CD4-positive, alpha-beta T cell (primary cell): Measurements from ENCODE around the gene GSK3A. TPM values are rescaled to one million over a fixed set of nuclear protein-coding genes. Genes with fewer than 3 reads are reported as not detected.

Source experiments
- ATAC-seq: fragments of 200-7000 bp; cut with Tn5 transposase; one replicate; pipeline ENCODE4 v1.10.0; 2022; ENCODE audit warnings: mild to moderate bottlenecking; ENCODE audit not compliant: poor library complexity
- CTCF ChIA-PET: fragments of 350-600 bp; sonication (Branson Sonifier 250); formaldehyde crosslinking; loops from one replicate; lab custom pipeline; 2021; ENCODE audit warnings: antibody characterized with exemption, inconsistent platforms; lab: Charles Lee
- POLR2A ChIA-PET: fragments of 350-600 bp; sonication (Branson Sonifier 250); formaldehyde crosslinking; loops from one replicate; lab custom pipeline; 2021; ENCODE audit warnings: antibody characterized with exemption, inconsistent platforms; lab: Charles Lee
- DNase-seq, 14 experiments: peaks; one replicate each; pipeline ENCODE4 v3.0.0-alpha.2; 2013 to 2020; ENCODE audit warnings: mixed read lengths in 2 of 14
- H3K27ac ChIP-seq, 2 donors: one replicate each; pipeline versions ENCODE4 v1.5.1 to v1.7.0; 2013; ENCODE audit warnings: low read length in 2 of 2, low read depth in 1 of 2, mild to moderate bottlenecking in 1 of 2
- H3K27me3 ChIP-seq, 2 experiments: 1 replicate in 1 of 2; 2 replicates in 1 of 2; pipeline versions ENCODE4 v1.6.1 to v1.7.0; 2013; ENCODE audit warnings: low read length in 2 of 2, control low read depth in 1 of 2, mild to moderate bottlenecking in 1 of 2, moderate library complexity in 1 of 2; ENCODE audit not compliant: insufficient read depth in 2 of 2, control insufficient read depth in 1 of 2
- H3K36me3 ChIP-seq: one replicate; pipeline ENCODE4 v1.6.1; 2013; ENCODE audit warnings: low read length, control low read depth; ENCODE audit not compliant: insufficient read depth
- H3K4me1 ChIP-seq: one replicate; pipeline ENCODE4 v1.6.1; 2013; ENCODE audit warnings: low read length, control low read depth; ENCODE audit not compliant: insufficient read depth
- H3K4me3 ChIP-seq: one replicate; pipeline ENCODE4 v1.5.1; 2013; ENCODE audit warnings: mild to moderate bottlenecking, low read length, moderate library complexity
- H3K9me3 ChIP-seq, 2 experiments: 1 replicate in 1 of 2; 2 replicates in 1 of 2; pipeline versions ENCODE4 v1.6.1 to v1.7.0; 2013; ENCODE audit warnings: low read length in 2 of 2, mild to moderate bottlenecking in 2 of 2, control low read depth in 1 of 2, moderate library complexity in 1 of 2; ENCODE audit not compliant: control insufficient read depth in 1 of 2, insufficient read depth in 1 of 2
- H3K27ac Mint-ChIP-seq: one replicate; pipeline ENCODE4 v1.8.0; 2020; ENCODE audit warnings: mixed read lengths
- H3K27me3 Mint-ChIP-seq: one replicate; pipeline ENCODE4 v1.8.0; 2021; ENCODE audit warnings: mixed read lengths
- H3K36me3 Mint-ChIP-seq: one replicate; pipeline ENCODE4 v1.8.0; 2021; ENCODE audit warnings: low read depth, mixed read lengths
- H3K4me1 Mint-ChIP-seq: one replicate; pipeline ENCODE4 v1.8.0; 2021; ENCODE audit warnings: low read depth, mixed read lengths
- H3K4me3 Mint-ChIP-seq: one replicate; pipeline ENCODE4 v1.8.0; 2020; ENCODE audit warnings: mild to moderate bottlenecking, mixed read lengths
- H3K9me3 Mint-ChIP-seq: one replicate; pipeline ENCODE4 v1.8.0; 2020; ENCODE audit warnings: mixed read lengths
- CTCF ChIP-seq: fragments of 200-600 bp; IDR thresholded peaks from one replicate; pipeline ENCODE4 v1.8.0; 2022; ENCODE audit warnings: antibody characterized with exemption, mild to moderate bottlenecking
- intact Hi-C, 2 experiments: fragments of 100-400 bp; cut with DNase I in 1 of 2; cut with micrococcal nuclease in 1 of 2; formaldehyde crosslinking; loops; one replicate each; pipeline versions ENCODE4 v1.15.1 to v1.9.0; 2023 to 2025; cut with DNase I, micrococcal nuclease
- total RNA-seq, 174 experiments: library from RNA in 2 of 174; stranded (reverse) in 2 of 174; gene quantifications; one replicate each; pipeline ENCODE4 v1.2.3 and lab custom pipeline; 2021 to 2026

The GSK3A gene
- total RNA-seq, 2 experiments from 2014 or later = 13.6 to 13.9 TPM

- H3K36me3 ChIP-seq = peaks cover 83% of the 10 kb centered on the region
- no peaks in the 10 kb centered on the region for H3K27me3 ChIP-seq
- no peaks in the 10 kb centered on the region for H3K27me3 Mint-ChIP-seq
- H3K4me3 ChIP-seq = no peak overlapping the region
- ChIA-PET CTCF (interaction anchor here (0.6 kb wide), 1 partner anchor 47 kb away, joined by 3 read pairs; no protein-coding TSS in a partner anchor), POLR2A (interaction anchor here (3.0 kb wide), 1 partner anchor 10 kb away, joined by 13 read pairs; the partner anchor contains the start of gene GSK3A)
- H3K9me3 ChIP-seq = no peaks in the 10 kb centered on the region
- H3K4me3 Mint-ChIP-seq = no peak overlapping the region
- no peak for DNase-seq
- no peak overlapping the region for H3K27ac Mint-ChIP-seq
- ATAC-seq = no peak
- intact Hi-C loops = no loop called here
- no peak for TF ChIP-seq CTCF
- H3K27ac ChIP-seq = no peak overlapping the region
- H3K36me3 Mint-ChIP-seq = peaks cover 93% of the 10 kb centered on the region
- H3K9me3 Mint-ChIP-seq = no peaks in the 10 kb centered on the region
- peaks cover 16% of the 10 kb centered on the region for H3K4me1 Mint-ChIP-seq
- peaks cover 15% of the 10 kb centered on the region for H3K4me1 ChIP-seq
These were observed 10.0 kb downstream of the GSK3A start for GRCh38 chr19:42232435-42232834.

DNA sequence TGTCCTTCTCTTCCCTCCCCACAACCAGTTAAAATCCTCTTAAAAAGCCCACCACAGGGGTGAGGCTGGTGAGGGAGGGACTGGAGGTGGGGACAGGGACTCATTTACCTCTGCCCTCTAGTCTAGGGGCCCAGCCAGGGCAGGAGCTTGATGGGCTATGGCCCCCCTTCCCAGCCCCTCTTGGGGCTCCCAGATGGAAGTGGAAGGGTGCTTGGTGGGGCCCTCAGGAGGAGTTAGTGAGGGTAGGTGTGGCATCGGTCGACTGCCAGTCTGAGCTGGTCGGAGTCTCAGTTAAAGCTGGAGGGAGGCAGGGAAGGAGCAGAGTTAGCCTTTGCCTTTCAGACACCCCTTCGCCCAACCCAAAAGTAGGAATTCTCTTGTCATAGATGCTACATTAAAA, 11.8 kb downstream of the GSK3A start:
- ChIA-PET CTCF (no interaction called here), POLR2A (interaction anchor here (0.8 to 1.1 kb wide), 2 partner anchors 9 to 10 kb away, joined by 4 read pairs; partner anchors contain the start of gene ZNF526)
- Mint-ChIP-seq H3K36me3 (peaks cover 94% of the 10 kb centered on the region), H3K4me1 (peaks cover 17% of the 10 kb centered on the region), H3K27me3 (no peaks in the 10 kb centered on the region), H3K9me3 (no peaks in the 10 kb centered on the region), H3K4me3 (no peak overlapping the region), H3K27ac (no peak overlapping the region)
- intact Hi-C loops = no loop called here
- Histone ChIP-seq H3K27ac (no peak overlapping the region), H3K4me3 (no peak overlapping the region), H3K9me3 (no peaks in the 10 kb centered on the region), H3K27me3 (no peaks in the 10 kb centered on the region), H3K4me1 (peaks cover 16% of the 10 kb centered on the region), H3K36me3 (peaks cover 85% of the 10 kb centered on the region)
- ATAC-seq = no peak
- no peak for DNase-seq
- no peak for TF ChIP-seq CTCF

DNA sequence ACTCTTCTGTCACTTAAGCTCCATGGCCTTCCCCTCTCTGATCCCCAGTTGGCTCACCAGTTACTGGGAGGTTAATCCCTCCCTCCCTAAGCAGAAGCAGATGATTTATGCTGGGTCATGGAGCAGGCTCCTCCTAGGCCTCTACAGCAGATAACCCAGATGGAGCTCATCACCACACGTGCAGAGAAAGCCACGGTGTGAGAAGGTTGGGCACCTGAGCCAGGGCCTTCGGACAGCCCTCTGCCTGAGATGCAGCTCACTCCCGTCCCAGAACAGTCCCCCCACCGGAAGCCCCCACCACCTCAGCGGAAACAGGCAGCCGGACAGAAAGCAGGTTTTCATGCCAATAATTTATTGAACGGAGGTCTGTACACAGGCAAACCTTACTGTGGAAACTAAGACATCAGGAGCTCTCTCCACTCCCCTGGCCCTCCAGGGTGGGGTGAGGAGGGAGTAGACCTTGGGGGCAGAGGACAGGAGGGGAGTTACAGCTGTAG, 12.5 kb downstream of the GSK3A start:
- ATAC-seq (no peak), DNase-seq (no peak)
- intact Hi-C loops = no loop called here
- no peak overlapping the region for H3K27ac ChIP-seq
- CTCF ChIA-PET = interaction anchor here (2.0 kb wide), 1 partner anchor 13 kb away, joined by 7 read pairs; the partner anchor contains the start of gene GSK3A
- Mint-ChIP-seq H3K9me3 (no peaks in the 10 kb centered on the region), H3K4me1 (peaks cover 17% of the 10 kb centered on the region), H3K4me3 (no peak overlapping the region), H3K36me3 (peaks cover 92% of the 10 kb centered on the region), H3K27me3 (no peaks in the 10 kb centered on the region), H3K27ac (peak overlapping the region; percentile 36)
- H3K9me3 ChIP-seq = no peaks in the 10 kb centered on the region
- no peak for TF ChIP-seq CTCF
- POLR2A ChIA-PET = interaction anchor here (0.8 to 1.1 kb wide), 3 partner anchors 9 to 12 kb away, joined by 3 to 4 read pairs (median 4); partner anchors contain the start of genes GSK3A and ZNF526
- H3K4me3 ChIP-seq = no peak overlapping the region
- H3K36me3 ChIP-seq = peaks cover 85% of the 10 kb centered on the region
- peaks cover 16% of the 10 kb centered on the region for H3K4me1 ChIP-seq
- H3K27me3 ChIP-seq = no peaks in the 10 kb centered on the region
